ENCODE measurements around the gene GJB2. TPM values are rescaled to one million over a fixed set of nuclear protein-coding genes. Genes with fewer than 3 reads are reported as not detected.

GJB2 gene
- total and polyA plus RNA-seq, 2 of the 8 experiments (the other 6 are each of a cell fraction or from before 2014, with no cell fraction given): 0.20 to 0.21 TPM

DNA sequence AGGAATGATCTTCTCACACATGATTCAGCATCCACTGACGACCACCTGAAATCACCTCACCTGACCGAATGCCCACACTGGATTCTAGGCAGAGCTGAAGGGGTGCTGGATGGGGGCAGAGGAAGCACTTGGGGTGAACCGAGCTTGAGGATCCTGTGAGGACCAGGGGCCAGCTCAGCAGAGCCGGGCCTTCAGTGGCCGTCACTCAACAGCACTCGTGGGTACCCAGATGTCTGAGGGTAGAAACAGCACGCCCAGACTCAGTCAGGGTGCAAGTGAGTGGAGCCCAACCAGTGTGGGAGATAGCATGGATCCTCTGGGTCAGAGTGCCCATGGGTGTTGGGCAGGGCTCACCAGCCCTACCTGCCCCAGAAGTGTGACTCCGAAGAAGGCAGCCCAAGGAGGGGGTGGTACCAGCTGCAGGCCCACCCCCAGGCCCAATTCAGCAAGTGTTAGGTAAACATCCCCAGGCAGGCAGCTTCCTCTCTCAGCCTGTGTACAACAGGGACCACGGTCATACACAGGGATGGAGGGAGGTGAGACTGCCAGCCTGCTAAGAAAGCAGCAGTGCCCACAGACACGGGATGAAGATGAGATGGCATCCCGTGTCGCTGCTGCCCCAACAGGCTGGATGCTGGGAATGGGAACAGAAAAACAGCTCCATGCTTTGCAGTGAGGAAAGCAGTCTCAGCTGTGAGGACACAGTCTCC is 48.4 kb downstream of the GJB2 start:
- H3K79me2 ChIP-seq (ENCODE audit: control insufficient read depth in 1 of 2, insufficient read depth in 2 of 2, low read length in 2 of 2): no peaks in the 10 kb centered on the region
- no peak overlapping the region for H3K18ac ChIP-seq (ENCODE audit: extremely low read depth, low read length)
- H3K23me2 ChIP-seq (ENCODE audit: low read depth, low read length): no peaks in the 10 kb centered on the region
- H2AFZ ChIP-seq (ENCODE audit: low read length): no peak overlapping the region
- no peaks in the 10 kb centered on the region for H3K36me3 ChIP-seq (ENCODE audit: control insufficient read depth in 2 of 4, insufficient read depth in 4 of 4, low read length in 3 of 4)
- no peak overlapping the region for H2BK15ac ChIP-seq (ENCODE audit: low read length)
- FAIRE-seq: no peak
- ChIA-PET CTCF (ENCODE audit: partially characterized antibody) (interaction anchor here (0.6 to 1.7 kb wide), 9 partner anchors 13 to 159 kb away, joined by 3 to 10 read pairs (median 4); no protein-coding TSS in a partner anchor), POLR2A (ENCODE audit: partially characterized antibody) (no interaction called here)
- TF ChIP-seq JUND (IDR thresholded peaks at IDR 0.05; ENCODE audit: low read length) (no peak), RBBP5 (IDR thresholded peaks at IDR 0.05; ENCODE audit: borderline replicate concordance, low read depth, low read length) (no peak), CBX8 (IDR thresholded peaks at IDR 0.05; ENCODE audit: borderline replicate concordance, low read depth, low read length) (no peak), TCF12 (IDR thresholded peaks at IDR 0.05; ENCODE audit: low read depth, low read length) (no peak)
- H3K9me3 ChIP-seq (ENCODE audit: insufficient read depth in 2 of 2, low read depth in 1 of 2, low read length in 1 of 2): no peaks in the 10 kb centered on the region
- no peaks in the 10 kb centered on the region for H4K20me1 ChIP-seq (replicated peaks in 1 of 2; ENCODE audit: control insufficient read depth in 1 of 2, insufficient read depth in 2 of 2, low read length in 2 of 2)
- H4K91ac ChIP-seq (replicated peaks; ENCODE audit: insufficient read length, low read length): no peak overlapping the region
- H2BK120ac ChIP-seq (replicated peaks; ENCODE audit: low read depth, low read length): no peak overlapping the region
- no peak overlapping the region for H2BK5ac ChIP-seq (ENCODE audit: low read depth, low read length)
- no peak overlapping the region for H4K8ac ChIP-seq (ENCODE audit: extremely low read depth, insufficient read depth, low read length)
- peak in 1 of 2 experiments; percentile 39 for DNase-seq (ENCODE audit: low read depth in 1 of 2, low spot score in 2 of 2)
- H4K5ac ChIP-seq (ENCODE audit: insufficient read length, low read depth, low read length): no peak overlapping the region
- no peak overlapping the region for H3K23ac ChIP-seq (ENCODE audit: insufficient read length)
- no peaks in the 10 kb centered on the region for H3K79me1 ChIP-seq (ENCODE audit: low read depth, low read length)
- no peak overlapping the region for H2BK12ac ChIP-seq (ENCODE audit: low read depth, low read length)
- no peak overlapping the region for H3K56ac ChIP-seq (replicated peaks; ENCODE audit: insufficient read length, low read depth, low read length)
- H3K4me2 ChIP-seq (ENCODE audit: insufficient read depth in 1 of 2, low read depth in 2 of 2, low read length in 2 of 2): no peak overlapping the region
- H3K27ac ChIP-seq (ENCODE audit: low read depth, low read length): no peak overlapping the region
- no peak overlapping the region for H3K4me3 ChIP-seq (ENCODE audit: extremely low read depth in 1 of 4, insufficient read depth in 2 of 4, low read depth in 3 of 4, low read length in 4 of 4)
- H3K4me1 ChIP-seq (replicated peaks in 1 of 4; ENCODE audit: control insufficient read depth in 3 of 4, insufficient read depth in 4 of 4, low read length in 3 of 4): no peaks in the 10 kb centered on the region; a peak in 1 of 7 replicates
- no peak overlapping the region for H2BK20ac ChIP-seq (ENCODE audit: low read length)
- no peak overlapping the region for H3K9ac ChIP-seq (replicated peaks in 1 of 4; ENCODE audit: extremely low read depth in 1 of 4, low read depth in 3 of 4, low read length in 3 of 4)
- H2AK5ac ChIP-seq (ENCODE audit: low read depth, low read length): no peak overlapping the region
- H3K27me3 ChIP-seq (replicated peaks in 1 of 4; ENCODE audit: control insufficient read depth in 3 of 4, extremely low read depth in 1 of 4, insufficient read depth in 3 of 4, low read length in 3 of 4): peaks cover 0 to 4% (median 2%) of the 10 kb centered on the region in 4 experiments; a peak in 3 of 7 replicates
- 90% methylated on average over 12 of the region's 12 CpGs; no CpG with 5 or more reads in 1 of the 2 experiments for WGBS, 2 experiments (ENCODE audit: extremely low coverage in 1 of 2, insufficient coverage in 1 of 2, insufficient read length in 1 of 2, insufficient replicate concordance in 2 of 2, low coverage in 1 of 2, low lambda C conversion rate in 2 of 2, missing lambda C conversion rate in 1 of 2)
- H3K14ac ChIP-seq (ENCODE audit: insufficient read length): no peak overlapping the region
- no peak overlapping the region for H3K4ac ChIP-seq (replicated peaks; ENCODE audit: insufficient read length, low read depth, low read length)
